K562 (cell line): ENCODE data around the gene OSBPL7. TPM values are rescaled to one million over a fixed set of nuclear protein-coding genes. Genes with fewer than 3 reads are reported as not detected.
A peak's percentile ranks its signal among the peaks of the same experiment; 100 is the strongest.

ENCODE experiments used
- ATAC-seq: fragments of 200-7000 bp; cut with Tn5 transposase; 3 replicates; pipeline ENCODE4 v1.9.1; 2020; ENCODE audit warnings: moderate library complexity
- BruUV-seq: library from RNA; stranded (reverse); fragments of 400-500 nt; replicated peaks from 2 replicates; lab custom pipeline; 2021; lab: Mats Ljungman, UMichigan
- CTCF ChIA-PET: fragments of 300-600 bp; formaldehyde crosslinking; extraction: SDS; loops from one replicate; lab custom pipeline; 2021; ENCODE audit warnings: low intra/inter-chr PET ratio; lab: Yijun Ruan, JAX
- POLR2A ChIA-PET: fragments of 300-600, 350-650 bp; sonication (Branson Sonifier 250); formaldehyde crosslinking; extraction: SDS; loops from one replicate; lab custom pipeline; 2021; ENCODE audit warnings: antibody characterized with exemption, inconsistent platforms; lab: Yijun Ruan, JAX
- DNase-seq, 4 experiments: peaks; one replicate each; pipeline versions ENCODE4 v3.0.0 to v3.0.0-alpha.2; 2011 to 2018; ENCODE audit warnings: low spot score in 3 of 4, mixed read lengths in 3 of 4; ENCODE audit errors: extremely low read depth in 1 of 4
- FAIRE-seq: peaks from 2 replicates; lab custom pipeline; 2011; peaks lifted over from hg19 to GRCh38; lab: Jason Lieb, UNC
- H2AFZ ChIP-seq: 2 replicates; pipeline ENCODE4 v1.6.0; 2011; ENCODE audit warnings: low read depth, low read length, control low read depth, inconsistent platforms
- H3K27ac ChIP-seq: fragments of 200-600 bp; 3 replicates; pipeline ENCODE4 v1.8.0; 2011; ENCODE audit warnings: low read depth, mild to moderate bottlenecking, control low read depth, inconsistent platforms, low read length, moderate library complexity, mixed read lengths; ENCODE audit errors: extremely low read depth
- H3K27me3 ChIP-seq, 2 experiments: fragments of 300-600 bp in 1 of 2; 2 replicates in 1 of 2; 3 replicates in 1 of 2; pipeline versions ENCODE4 v1.6.0 to v1.8.0; 2011; ENCODE audit warnings: inconsistent platforms in 2 of 2, low read length in 2 of 2, mild to moderate bottlenecking in 1 of 2, mixed read lengths in 1 of 2, moderate library complexity in 1 of 2; ENCODE audit not compliant: control insufficient read depth in 2 of 2, insufficient read depth in 2 of 2
- H3K36me3 ChIP-seq: fragments of 300-600 bp; 3 replicates; pipeline ENCODE4 v1.8.0; 2011; ENCODE audit warnings: mild to moderate bottlenecking, low read length, inconsistent platforms; ENCODE audit not compliant: control insufficient read depth, insufficient read depth
- H3K4me1 ChIP-seq, 2 experiments: fragments of 200-600 bp in 1 of 2; replicated peaks in 1 of 2; 2 replicates in 1 of 2; 3 replicates in 1 of 2; pipeline versions ENCODE4 v1.5.1 to v1.8.0; 2011; ENCODE audit warnings: inconsistent platforms in 2 of 2, low read length in 2 of 2, mild to moderate bottlenecking in 1 of 2, mixed read lengths in 1 of 2, moderate library complexity in 1 of 2; ENCODE audit not compliant: control insufficient read depth in 2 of 2, insufficient read depth in 2 of 2
- H3K4me2 ChIP-seq: 2 replicates; pipeline ENCODE4 v1.6.1; 2011; ENCODE audit warnings: low read length, control low read depth, inconsistent platforms, mixed read lengths; ENCODE audit not compliant: insufficient read depth
- H3K4me3 ChIP-seq: fragments of 200-600 bp; sonication (generic), shearing (Covaris generic); 2 replicates; pipeline ENCODE4 v1.5.1; 2016; ENCODE audit warnings: control low read depth, inconsistent platforms
- H3K79me2 ChIP-seq: fragments of 200-600 bp; 3 replicates; pipeline ENCODE4 v1.8.0; 2011; ENCODE audit warnings: low read length, inconsistent platforms; ENCODE audit not compliant: control insufficient read depth, insufficient read depth
- H3K9ac ChIP-seq, 2 experiments: 2 replicates each; pipeline versions ENCODE4 v1.6.0 to v1.6.1; 2011; ENCODE audit warnings: low read depth in 2 of 2, low read length in 2 of 2, control low read depth in 1 of 2, inconsistent platforms in 1 of 2, mild to moderate bottlenecking in 1 of 2, mixed read lengths in 1 of 2; ENCODE audit not compliant: insufficient read depth in 1 of 2
- H3K9me1 ChIP-seq: one replicate; pipeline ENCODE4 v1.6.0; 2011; ENCODE audit warnings: inconsistent platforms, mild to moderate bottlenecking, low read length, moderate library complexity; ENCODE audit not compliant: control insufficient read depth, insufficient read depth
- H3K9me3 ChIP-seq: replicated peaks from 2 replicates; pipeline ENCODE4 v1.5.1; 2011; ENCODE audit warnings: low read depth, low read length, inconsistent platforms; ENCODE audit not compliant: control insufficient read depth, insufficient read depth
- H4K20me1 ChIP-seq: replicated peaks from 2 replicates; pipeline ENCODE4 v1.6.1; 2011; ENCODE audit warnings: low read length, inconsistent platforms, mixed read lengths; ENCODE audit not compliant: control insufficient read depth, insufficient read depth
- ATF6 ChIP-seq: sonication (generic); formaldehyde crosslinking; IDR thresholded peaks from 2 replicates; pipeline ENCODE4 v1.4.0; 2020; ENCODE audit warnings: mild to moderate bottlenecking, missing genetic modification reagents
- CTBP1 ChIP-seq: fragments of 450-650 bp; IDR thresholded peaks from 2 replicates; pipeline ENCODE4 v1.6.1; 2016; ENCODE audit warnings: borderline replicate concordance
- RBM25 ChIP-seq: fragments of 200-400 bp; formaldehyde crosslinking; IDR thresholded peaks from 2 replicates; pipeline ENCODE4 v1.6.1; 2018; ENCODE audit warnings: low read length, low read depth, moderate library complexity; ENCODE audit not compliant: severe bottlenecking
- SPI1 ChIP-seq: IDR thresholded peaks from 2 replicates; pipeline ENCODE4 v1.6.1; 2011; ENCODE audit warnings: low read depth, low read length, control low read depth, borderline replicate concordance
- ZNF76 ChIP-seq: fragments of 250-450 bp; sonication (Bioruptor Pico); IDR thresholded peaks from 2 replicates; pipeline ENCODE4 v1.4.0; 2020; ENCODE audit warnings: mild to moderate bottlenecking, moderate library complexity, borderline replicate concordance
- ZNF780A ChIP-seq: fragments of 250-450 bp; sonication (Bioruptor Pico); IDR thresholded peaks from 2 replicates; pipeline ENCODE4 v1.5.0; 2021; ENCODE audit warnings: mild to moderate bottlenecking
- WGBS: fragments of 100-300 bp; shearing (Covaris generic); methylation state at CpG from one replicate; pipeline ENCODE4 v1.1.6; 2016; ENCODE audit warnings: low coverage, mixed read lengths; ENCODE audit not compliant: insufficient coverage; ENCODE audit errors: missing lambda C conversion rate; 5-methylcytosine and 5-hydroxymethylcytosine counted together
- in situ Hi-C: fragments of 300-500 bp; cut with MboI; formaldehyde crosslinking; loops from 4 replicates; pipeline ENCODE4 v1.15.0; 2018; ENCODE audit warnings: inconsistent platforms, mixed read lengths
- intact Hi-C: fragments of 100-400 bp; cut with micrococcal nuclease; formaldehyde crosslinking; loops from 2 replicates; pipeline ENCODE4 v1.14.2; 2022
- polyA plus RNA-seq, 8 experiments: library from polyadenylated mRNA; depleted of rRNA in 4 of 8; stranded (reverse) in 5 of 8; unstranded in 3 of 8; fragments of >200 nt; fragmentation: Nextera tagmentation in 2 of 8; fragmentation: Illumina TruSeq in 1 of 8; extraction: Ambion mirVana in 2 of 8; extraction: Trizol in 1 of 8; gene quantifications; 2 replicates each; pipeline versions ENCODE4 v1.2.1 to v1.2.3, GENCODE V29; 2011 to 2014; ENCODE audit warnings: inconsistent platforms in 1 of 8, missing spikeins in 1 of 8
- total RNA-seq, 7 experiments: library from RNA; depleted of rRNA in 6 of 7; stranded (reverse); fragments of >200 nt in 6 of 7; fragmentation: Illumina TruSeq in 2 of 7; extraction: Trizol in 2 of 7; gene quantifications; 2 replicates each; pipeline versions ENCODE4 v1.2.1 to v1.2.3, GENCODE V29; 2011 to 2021; ENCODE audit warnings: low replicate concordance in 1 of 7

OSBPL7 gene
- total and polyA plus RNA-seq, 9 of the 15 experiments (the other 6 are each of a cell fraction or from before 2014, with no cell fraction given) = 0.32 to 11.9 (median 5.8) TPM

- ChIA-PET POLR2A (interaction anchor here (0.6 to 1.5 kb wide), 3 partner anchors 9 to 27 kb away, joined by 3 read pairs; partner anchors contain the start of genes SP2 and SP6), CTCF (no interaction called here)
- no TSS peak for BruUV-seq
- intact Hi-C loops (no loop called here), in situ Hi-C loops (no loop called here)
- FAIRE-seq (no peak), ATAC-seq (no peak), DNase-seq (peak in 2 of 4 experiments; percentile 45 to 48)
- no peak for TF ChIP-seq ZNF76 (CRISPR knock-in tag)
- peak; percentile 40; the same call in 1 of the 2 replicates for TF ChIP-seq SPI1
- no peak for TF ChIP-seq RBM25
- TF ChIP-seq ATF6 (CRISPR knock-in tag) = no peak
- TF ChIP-seq CTBP1 = peak; percentile 38; the same call in 1 of the 2 replicates
- TF ChIP-seq ZNF780A = no peak
- H3K4me1 ChIP-seq = peaks cover 59 to 69% of the 10 kb centered on the region in 2 experiments
- no peak overlapping the region for H3K4me3 ChIP-seq
- H3K4me2 ChIP-seq = no peak overlapping the region
- H2AFZ ChIP-seq = peak overlapping the region; percentile 42; the same call in 1 of the 2 replicates
- no peaks in the 10 kb centered on the region for H3K36me3 ChIP-seq
- no peaks in the 10 kb centered on the region for H3K9me3 ChIP-seq
- H3K9ac ChIP-seq = no peak overlapping the region
- 28% methylated on average over 2 of the region's 2 CpGs for WGBS
- H3K79me2 ChIP-seq = no peaks in the 10 kb centered on the region
- no peaks in the 10 kb centered on the region for H3K27me3 ChIP-seq
- no peak overlapping the region for H3K27ac ChIP-seq
- no peaks in the 10 kb centered on the region for H4K20me1 ChIP-seq
- no peaks in the 10 kb centered on the region for H3K9me1 ChIP-seq
Measured at GRCh38 chr17:47869114-47869513, 47.5 kb upstream of the OSBPL7 start.
